T-helper 1 cell (primary cell): ENCODE measurements around the gene TMEM109.
A peak's percentile ranks its signal among the peaks of the same experiment; 100 is the strongest.

Experiments used
- DNase-seq, 5 donors: peaks; one replicate each; pipeline ENCODE4 v3.0.0-alpha.2; 2012 to 2020

The TMEM109 gene

DNA sequence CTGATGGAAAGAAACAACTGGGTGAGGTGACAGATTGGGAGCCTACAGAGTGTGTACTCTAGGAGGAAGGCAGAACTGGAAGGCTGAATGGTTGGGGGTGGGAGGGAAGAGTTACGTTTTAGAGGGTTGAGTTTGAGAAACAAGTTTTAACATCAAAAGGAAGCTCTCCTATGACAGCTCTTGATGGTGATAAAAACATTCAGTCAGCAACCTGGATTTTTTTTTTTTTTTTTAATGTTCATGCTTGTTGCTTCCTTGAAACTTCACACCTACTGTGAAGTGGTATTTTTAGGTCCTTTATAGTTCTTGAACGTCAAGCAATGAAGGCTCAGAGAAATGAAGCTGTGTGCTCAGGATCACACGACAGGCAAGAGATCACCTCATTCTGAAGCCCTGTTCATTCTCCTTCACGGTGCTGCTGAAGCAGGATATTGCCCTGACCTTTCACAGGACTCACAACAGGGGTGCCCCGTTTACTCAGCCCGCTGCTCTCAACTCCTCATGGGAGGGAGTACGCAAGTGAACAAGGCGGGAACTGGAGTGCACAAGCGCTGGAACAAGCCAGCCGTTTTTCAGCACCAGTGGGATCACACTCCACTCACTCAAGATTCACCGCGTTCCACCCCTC, 1.6 kb upstream of the TMEM109 start:
- peak in 1 of 5 donors; percentile 29 for DNase-seq

- DNase-seq: no peak
These were observed 968 bp upstream of the TMEM109 start for GRCh38 chr11:60912851-60913528.

- DNase-seq: peak in 3 of 5 donors; percentile 15 to 38 (median 26)
These were observed 782 bp downstream of the TMEM109 start for GRCh38 chr11:60914633-60915247.

DNA sequence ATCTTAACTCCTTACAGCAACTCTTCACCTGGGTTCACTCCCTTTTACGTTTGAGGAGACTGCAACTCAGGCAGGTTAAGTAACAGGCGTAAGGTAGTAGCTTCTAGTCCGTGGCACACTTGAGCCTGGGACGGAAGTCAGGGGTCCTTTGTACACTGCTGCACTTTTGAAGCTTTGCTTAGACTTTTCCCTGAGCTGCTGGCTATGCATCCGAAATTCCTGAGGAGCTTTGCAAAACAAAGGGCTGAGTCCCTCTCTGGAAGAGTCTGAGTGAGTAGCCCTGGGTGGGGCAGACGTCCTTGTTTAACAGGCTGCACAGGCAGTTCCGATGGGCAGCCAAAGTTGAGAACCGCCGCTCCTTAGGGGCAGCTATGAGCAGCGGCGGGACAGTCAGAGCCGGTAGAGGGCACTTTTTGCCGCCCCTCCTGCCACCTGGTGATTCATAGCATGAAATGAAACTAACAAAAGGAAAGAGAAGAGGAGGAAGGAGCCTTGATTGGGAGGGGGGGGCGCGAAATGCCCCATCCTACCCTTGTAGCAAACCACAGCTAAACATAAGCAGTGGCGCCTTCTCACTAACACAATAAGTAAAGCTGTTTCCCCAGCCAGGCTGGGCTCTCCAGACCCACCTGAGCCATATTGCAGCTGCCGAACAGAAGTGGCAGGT, 1.4 kb downstream of the TMEM109 start:
- DNase-seq: peak; percentile 35 to 87 (median 54)

- no peak for DNase-seq
These were observed 2.8 kb downstream of the TMEM109 start for GRCh38 chr11:60916669-60917206.

GRCh38 chr11:60917267-60917666, 3.3 kb downstream of the TMEM109 start:
- DNase-seq: no peak

DNA sequence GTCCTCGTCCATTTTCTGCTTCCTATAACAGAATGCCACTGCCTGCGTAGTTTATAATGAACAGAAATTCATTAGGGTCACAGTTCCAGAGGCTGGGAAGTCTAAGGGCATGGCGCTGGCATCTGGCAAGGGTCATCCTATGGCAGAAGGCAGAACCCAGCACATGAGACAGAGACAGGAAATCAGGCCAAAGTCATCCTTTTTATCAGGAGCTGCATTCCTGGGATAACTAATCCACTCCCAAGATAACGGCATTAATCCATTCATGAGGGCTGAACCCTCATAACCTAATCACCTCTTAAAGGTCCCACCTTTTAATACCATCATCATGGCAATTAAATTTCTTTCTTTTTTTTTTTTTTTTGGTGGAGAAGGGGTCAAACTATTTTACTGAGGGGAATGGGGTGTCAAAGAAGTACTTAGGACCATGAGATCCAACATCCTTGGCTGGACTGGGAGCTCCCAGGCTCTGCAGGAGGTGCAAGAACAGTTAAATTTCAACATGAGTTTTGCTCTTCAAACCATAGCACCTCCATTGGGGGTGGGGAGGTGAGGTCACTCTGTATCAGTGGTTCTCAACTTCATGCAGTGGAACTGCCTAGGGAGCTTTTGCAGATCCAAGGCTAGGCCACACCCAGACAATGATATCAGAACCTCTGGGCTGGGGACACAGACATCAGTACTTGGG, 4.4 kb downstream of the TMEM109 start:
- no peak for DNase-seq

GRCh38 chr11:60918939-60919265, 4.9 kb downstream of the TMEM109 start:
- DNase-seq: no peak

GRCh38 chr11:60919320-60919719, 5.4 kb downstream of the TMEM109 start:
- no peak for DNase-seq

DNA sequence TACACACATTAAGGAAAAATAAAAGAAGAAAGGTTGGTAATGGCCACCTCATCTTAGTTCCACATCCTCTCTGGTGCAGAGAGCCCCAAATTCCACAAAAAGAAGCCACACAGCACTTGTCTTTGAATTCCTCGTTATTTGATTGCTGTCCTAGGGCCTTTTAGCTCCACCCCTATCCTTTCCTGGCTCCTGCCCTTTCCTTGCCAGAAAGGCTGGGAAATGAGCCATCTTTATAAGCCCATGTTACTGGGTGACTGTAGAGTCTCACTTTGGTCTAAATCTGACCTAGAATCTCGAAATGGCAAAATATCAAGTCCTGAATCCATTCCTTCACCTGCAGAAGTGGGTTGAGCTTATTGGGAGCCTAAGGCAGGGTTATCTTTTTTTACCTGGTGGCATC, 6.0 kb downstream of the TMEM109 start:
- DNase-seq: no peak

DNA sequence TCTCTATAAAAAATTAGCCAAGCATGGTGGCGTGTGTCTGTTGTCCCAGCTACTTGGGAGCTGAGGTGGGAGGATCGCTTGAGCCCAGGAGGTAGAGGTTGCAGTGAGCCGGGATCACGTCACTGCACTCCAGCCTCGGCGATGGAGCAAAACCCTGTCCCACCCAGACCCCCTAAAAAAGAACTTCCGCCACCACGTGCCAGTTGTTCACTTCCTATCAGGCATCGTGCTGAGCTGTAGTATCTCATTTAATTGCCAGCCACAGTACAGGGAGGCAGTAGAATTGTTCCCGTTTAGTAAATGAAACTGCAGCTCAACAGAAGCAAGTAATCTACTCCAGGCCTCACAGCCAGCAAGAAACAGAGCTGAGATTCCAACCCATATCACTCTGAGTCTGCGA, 7.3 kb downstream of the TMEM109 start:
- no peak for DNase-seq

GRCh38 chr11:60921777-60922335, 7.9 kb downstream of the TMEM109 start:
- no peak for DNase-seq

DNA sequence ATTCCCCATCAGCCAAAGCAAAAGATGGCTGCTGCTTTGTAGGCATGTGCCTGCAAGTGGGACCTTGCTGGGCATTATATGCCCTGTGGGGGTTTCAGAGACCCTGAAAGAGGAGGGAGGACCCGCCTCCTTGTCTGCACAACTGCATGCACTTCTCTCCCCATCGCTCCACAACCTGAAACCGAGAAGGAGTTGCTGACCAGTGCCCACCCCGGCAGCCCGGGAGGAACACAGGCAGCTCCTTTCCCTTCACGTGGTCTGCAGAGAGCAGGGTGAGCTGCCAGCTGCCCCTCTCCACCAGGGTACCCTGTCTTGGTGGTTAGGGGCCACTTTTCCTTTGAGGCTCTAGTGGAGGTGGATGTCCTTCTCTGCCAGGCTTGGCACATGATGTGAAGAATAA, 8.9 kb downstream of the TMEM109 start:
- no peak for DNase-seq

GRCh38 chr11:60923326-60923725, 9.4 kb downstream of the TMEM109 start:
- DNase-seq: no peak

GRCh38 chr11:60923800-60924109, 9.8 kb downstream of the TMEM109 start:
- no peak for DNase-seq

GRCh38 chr11:60924110-60924905, 10.3 kb downstream of the TMEM109 start, which contains the start of gene TMEM132A:
Gene TMEM132A, plus strand, starts transcription at chr11:60924460. Its CDS starts 174 bp downstream, at chr11:60924634.
- no peak for DNase-seq

DNA sequence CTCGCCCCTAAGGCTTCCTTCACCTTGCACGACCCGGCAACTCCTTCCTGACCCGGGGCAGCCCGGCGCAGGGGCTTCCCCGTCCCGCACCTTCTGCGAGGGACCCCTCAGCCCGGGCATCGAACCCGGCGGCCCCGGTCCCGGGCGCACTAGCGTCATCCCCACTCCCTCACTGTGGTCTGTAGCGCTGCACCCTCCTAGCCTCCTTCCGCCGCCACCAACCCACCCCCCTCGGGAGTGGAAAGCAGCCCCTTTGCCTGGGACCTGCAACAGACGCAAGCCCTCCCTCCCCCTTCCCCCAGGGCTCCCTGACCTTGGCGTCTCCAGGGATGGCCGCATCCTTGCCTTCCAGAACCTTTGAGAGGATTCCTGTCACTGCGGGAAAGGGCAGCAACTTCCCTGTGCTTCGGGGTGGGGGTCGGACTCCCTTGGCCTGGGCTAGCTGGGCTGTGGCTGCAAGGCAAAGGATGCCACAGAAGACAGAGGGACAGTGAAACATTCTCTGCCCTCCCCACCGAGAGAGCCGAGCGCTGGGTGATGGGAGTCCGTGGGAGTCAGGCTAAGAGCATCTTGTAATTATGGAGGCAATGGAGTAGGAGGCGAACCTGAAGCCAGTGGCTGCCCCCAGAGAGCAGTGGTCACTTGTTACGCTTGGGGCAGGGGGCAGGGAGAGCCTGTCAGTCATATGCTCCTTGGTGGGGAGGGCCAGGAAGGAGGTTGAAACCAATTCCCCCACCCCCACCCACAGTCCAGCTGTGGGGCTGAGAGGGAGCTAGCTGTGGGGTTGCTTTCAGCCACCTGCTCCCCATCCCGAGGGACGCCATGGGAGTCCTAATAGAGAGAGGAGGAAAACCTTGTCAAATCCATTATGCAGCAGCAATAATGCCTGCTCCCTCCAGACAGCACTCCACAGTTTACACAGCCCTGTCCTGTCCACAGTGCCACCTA, 11.2 kb downstream of the TMEM109 start:
- no peak for DNase-seq

DNA sequence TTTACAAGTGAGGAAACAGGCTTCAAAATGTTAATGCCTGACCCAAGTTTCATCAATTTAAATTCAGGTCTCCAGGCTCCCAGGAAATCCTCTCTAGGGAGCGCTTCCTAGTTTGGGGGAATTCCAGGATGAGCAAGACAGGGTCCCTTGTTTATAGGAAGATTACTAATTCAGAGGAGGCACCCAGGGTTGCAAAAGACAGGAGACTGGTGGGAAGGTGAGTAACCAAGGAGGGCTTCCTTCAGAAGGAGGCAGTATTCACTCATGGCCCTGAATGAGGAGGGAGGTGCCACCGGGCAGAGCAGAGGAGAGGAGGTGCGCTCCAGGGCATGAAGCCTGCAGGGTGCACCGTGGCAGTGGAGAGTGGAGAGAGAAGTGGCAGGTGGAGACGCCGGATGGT, 11.9 kb downstream of the TMEM109 start:
- no peak for DNase-seq

DNA sequence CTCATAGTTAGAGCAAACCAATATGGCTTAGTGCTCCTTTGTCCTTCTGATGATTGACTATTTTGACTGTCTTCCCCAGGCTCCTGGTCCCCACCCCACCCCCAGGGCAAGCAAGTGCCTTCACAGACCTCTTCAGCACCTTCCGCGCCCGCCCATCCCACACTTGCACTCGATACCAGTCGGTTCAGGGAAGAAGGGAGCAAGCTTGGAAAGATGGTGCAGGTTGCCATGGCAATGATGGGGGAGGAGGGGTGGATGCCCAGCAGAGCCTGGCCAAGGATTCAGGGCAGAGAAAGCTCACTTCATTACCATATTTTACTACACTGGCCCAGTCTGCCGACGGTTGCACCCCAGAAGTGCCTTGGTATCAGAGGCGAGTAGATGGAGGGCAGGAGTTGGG, 12.5 kb downstream of the TMEM109 start:
- DNase-seq: no peak

GRCh38 chr11:60927061-60927592, 13.2 kb downstream of the TMEM109 start:
- DNase-seq: no peak
